ENCODE measurements around the gene SH2B2.
A peak's percentile ranks its signal among the peaks of the same experiment; 100 is the strongest.

The SH2B2 gene

DNA sequence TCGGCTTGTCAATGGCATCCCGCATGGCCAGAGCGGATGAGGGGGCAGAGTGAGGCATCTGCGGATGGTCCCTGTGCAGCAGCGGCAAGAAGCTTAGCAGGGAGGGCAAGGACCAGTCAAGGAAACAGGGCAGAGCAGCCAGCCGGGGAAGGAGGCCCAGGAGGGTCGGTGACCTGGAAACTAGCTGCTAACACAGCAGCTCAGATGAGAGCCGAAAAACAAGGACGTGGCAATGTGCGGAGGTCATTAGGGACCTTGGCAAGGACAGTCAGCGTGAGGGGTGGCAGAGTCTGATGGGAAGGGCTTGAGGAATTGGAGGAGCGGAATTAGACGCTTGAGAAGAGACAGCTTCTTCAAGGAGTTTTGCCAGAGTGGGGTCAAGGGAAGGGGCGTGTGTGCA lies 20.1 kb upstream of the SH2B2 start:
- TF ChIP-seq YY1 (IDR thresholded peaks at IDR 0.05; ENCODE audit: insufficient read depth, insufficient read length): no peak
- TF ChIP-seq ZNF274 (IDR thresholded peaks at IDR 0.05; ENCODE audit: low read depth, low read length): no peak
- no peak for TF ChIP-seq SUZ12 (IDR thresholded peaks at IDR 0.05; ENCODE audit: extremely low read depth, insufficient read depth, insufficient read length)

DNA sequence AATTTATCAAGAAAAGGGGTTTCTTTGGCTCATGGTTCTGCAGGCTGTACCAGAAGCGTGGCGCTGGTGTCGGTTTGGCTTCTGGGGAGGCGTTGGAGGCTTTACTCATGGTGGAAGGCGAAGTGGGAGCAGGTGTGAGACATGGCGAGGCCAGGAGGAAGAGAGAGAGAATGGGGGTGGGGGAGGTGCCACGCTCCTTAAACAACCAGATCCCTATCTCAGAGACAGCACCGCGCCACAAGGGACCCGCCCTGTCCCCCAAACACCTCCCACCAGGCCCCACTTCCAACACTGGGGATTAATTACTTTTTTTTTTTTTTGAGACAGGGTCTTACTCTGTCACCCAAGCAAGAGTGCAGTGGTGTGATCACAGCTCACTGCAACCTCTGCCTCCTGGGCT lies 18.0 kb upstream of the SH2B2 start:
- Histone ChIP-seq H3K36me3 (ENCODE audit: insufficient read depth, insufficient read length, low read length) (no peaks in the 10 kb centered on the region), H3K4me1 (ENCODE audit: insufficient read depth, insufficient read length) (peaks cover 21% of the 10 kb centered on the region)

More for the DNA sequence above, 20.1 kb upstream of the SH2B2 start:
- Histone ChIP-seq H3K4me1 (ENCODE audit: insufficient read depth, insufficient read length) (peaks cover 12% of the 10 kb centered on the region), H3K9ac (ENCODE audit: insufficient read length, low read depth) (no peak overlapping the region), H3K36me3 (ENCODE audit: insufficient read depth, insufficient read length, low read length) (no peaks in the 10 kb centered on the region), H3K27me3 (ENCODE audit: insufficient read depth, insufficient read length) (no peaks in the 10 kb centered on the region), H3K9me3 (ENCODE audit: insufficient read depth, low read length) (no peaks in the 10 kb centered on the region), H3K4me3 (ENCODE audit: insufficient read length, low read depth) (no peak overlapping the region)
- DNase-seq (ENCODE audit: low read depth, low spot score): no peak

DNA sequence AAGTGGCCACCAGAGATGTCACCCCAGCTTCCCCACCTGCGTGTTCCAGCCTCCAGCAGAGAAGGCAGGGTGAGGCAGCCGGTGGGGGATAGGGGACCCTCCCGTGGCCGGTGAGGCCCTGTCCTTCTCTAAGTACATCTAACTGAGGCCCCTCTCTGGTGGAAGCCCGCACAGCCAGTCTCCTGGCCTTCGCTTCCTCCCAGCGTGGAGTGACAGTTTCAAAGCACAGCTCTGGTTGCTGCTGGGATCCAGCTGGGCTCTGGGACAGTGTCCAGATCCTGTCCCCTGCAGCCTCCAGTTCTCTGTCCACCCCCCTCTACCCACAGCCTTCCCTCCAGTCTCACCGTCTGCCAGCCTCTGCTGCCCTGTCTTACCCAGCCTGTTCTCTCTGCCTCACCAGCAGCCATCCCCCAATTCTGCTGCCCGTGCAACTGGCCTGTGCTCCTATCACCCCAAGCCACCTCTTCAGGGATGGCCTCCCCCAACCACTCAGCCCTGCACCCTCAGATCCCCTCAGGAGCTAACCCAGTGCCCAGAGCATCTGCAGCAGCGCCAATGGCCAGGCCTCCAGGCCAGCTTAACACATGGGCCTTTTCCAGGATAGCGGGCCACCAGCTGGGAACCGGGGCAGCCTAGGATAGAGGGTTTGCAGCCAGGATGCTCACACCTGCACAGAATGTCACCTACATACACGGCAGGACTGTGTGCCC lies 16.3 kb upstream of the SH2B2 start:
- Histone ChIP-seq H3K4me3 (ENCODE audit: insufficient read length, low read depth) (no peak overlapping the region), H3K27me3 (ENCODE audit: insufficient read depth, insufficient read length) (no peaks in the 10 kb centered on the region), H3K9ac (ENCODE audit: insufficient read length, low read depth) (no peak overlapping the region), H3K9me3 (ENCODE audit: insufficient read depth, low read length) (no peaks in the 10 kb centered on the region), H3K4me1 (ENCODE audit: insufficient read depth, insufficient read length) (peaks cover 29% of the 10 kb centered on the region), H3K36me3 (ENCODE audit: insufficient read depth, insufficient read length, low read length) (no peaks in the 10 kb centered on the region)
- DNase-seq (ENCODE audit: low read depth, low spot score): no peak
- TF ChIP-seq ZNF274 (IDR thresholded peaks at IDR 0.05; ENCODE audit: low read depth, low read length) (no peak), SUZ12 (IDR thresholded peaks at IDR 0.05; ENCODE audit: extremely low read depth, insufficient read depth, insufficient read length) (no peak), YY1 (IDR thresholded peaks at IDR 0.05; ENCODE audit: insufficient read depth, insufficient read length) (no peak)

More for the DNA sequence above, 18.0 kb upstream of the SH2B2 start:
- no peaks in the 10 kb centered on the region for H3K27me3 ChIP-seq (ENCODE audit: insufficient read depth, insufficient read length)
- no peak overlapping the region for H3K4me3 ChIP-seq (ENCODE audit: insufficient read length, low read depth)
- no peak for DNase-seq (ENCODE audit: low read depth, low spot score)
- TF ChIP-seq ZNF274 (IDR thresholded peaks at IDR 0.05; ENCODE audit: low read depth, low read length) (no peak), SUZ12 (IDR thresholded peaks at IDR 0.05; ENCODE audit: extremely low read depth, insufficient read depth, insufficient read length) (no peak), YY1 (IDR thresholded peaks at IDR 0.05; ENCODE audit: insufficient read depth, insufficient read length) (no peak)
- no peaks in the 10 kb centered on the region for H3K9me3 ChIP-seq (ENCODE audit: insufficient read depth, low read length)
- H3K9ac ChIP-seq (ENCODE audit: insufficient read length, low read depth): no peak overlapping the region

DNA sequence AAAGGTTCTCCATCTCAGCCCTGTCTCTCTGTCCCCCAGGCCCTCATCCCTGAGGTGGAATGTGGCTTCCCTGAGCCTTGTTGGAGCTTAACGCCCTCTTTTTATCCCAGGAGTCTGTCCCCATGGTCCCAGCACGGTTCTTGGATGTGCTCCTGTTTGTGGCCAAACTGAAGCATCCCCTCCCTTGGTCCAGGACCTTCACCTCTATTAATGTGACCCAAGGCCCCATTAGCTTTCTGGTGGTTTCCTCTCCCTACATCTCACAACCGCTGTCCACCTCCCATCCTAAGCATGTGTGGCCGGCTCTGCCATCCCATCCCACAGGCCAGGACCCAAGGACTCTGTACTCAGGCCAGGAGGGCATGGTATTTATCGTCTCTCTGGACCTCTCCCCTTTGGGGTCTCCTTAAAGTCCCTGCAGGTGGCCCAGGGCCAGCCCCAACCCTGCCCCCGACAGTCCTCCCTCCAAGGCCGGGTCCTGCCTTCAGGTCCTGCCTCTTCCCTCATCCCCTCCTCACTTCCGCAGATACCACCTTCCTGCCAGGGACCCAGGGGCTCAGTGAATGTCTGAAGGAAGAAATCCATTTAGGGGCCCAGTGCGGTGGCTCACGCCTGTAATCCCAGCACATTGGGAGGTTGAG lies 15.4 kb upstream of the SH2B2 start:
- Histone ChIP-seq H3K9me3 (ENCODE audit: insufficient read depth, low read length) (no peaks in the 10 kb centered on the region), H3K36me3 (ENCODE audit: insufficient read depth, insufficient read length, low read length) (no peaks in the 10 kb centered on the region), H3K4me3 (ENCODE audit: insufficient read length, low read depth) (no peak overlapping the region), H3K9ac (ENCODE audit: insufficient read length, low read depth) (peak overlapping the region; percentile 27), H3K27me3 (ENCODE audit: insufficient read depth, insufficient read length) (no peaks in the 10 kb centered on the region), H3K4me1 (ENCODE audit: insufficient read depth, insufficient read length) (peaks cover 31% of the 10 kb centered on the region)
- TF ChIP-seq ZNF274 (IDR thresholded peaks at IDR 0.05; ENCODE audit: low read depth, low read length): no peak
- no peak for TF ChIP-seq YY1 (IDR thresholded peaks at IDR 0.05; ENCODE audit: insufficient read depth, insufficient read length)
- no peak for TF ChIP-seq SUZ12 (IDR thresholded peaks at IDR 0.05; ENCODE audit: extremely low read depth, insufficient read depth, insufficient read length)
- no peak for DNase-seq (ENCODE audit: low read depth, low spot score)

DNA sequence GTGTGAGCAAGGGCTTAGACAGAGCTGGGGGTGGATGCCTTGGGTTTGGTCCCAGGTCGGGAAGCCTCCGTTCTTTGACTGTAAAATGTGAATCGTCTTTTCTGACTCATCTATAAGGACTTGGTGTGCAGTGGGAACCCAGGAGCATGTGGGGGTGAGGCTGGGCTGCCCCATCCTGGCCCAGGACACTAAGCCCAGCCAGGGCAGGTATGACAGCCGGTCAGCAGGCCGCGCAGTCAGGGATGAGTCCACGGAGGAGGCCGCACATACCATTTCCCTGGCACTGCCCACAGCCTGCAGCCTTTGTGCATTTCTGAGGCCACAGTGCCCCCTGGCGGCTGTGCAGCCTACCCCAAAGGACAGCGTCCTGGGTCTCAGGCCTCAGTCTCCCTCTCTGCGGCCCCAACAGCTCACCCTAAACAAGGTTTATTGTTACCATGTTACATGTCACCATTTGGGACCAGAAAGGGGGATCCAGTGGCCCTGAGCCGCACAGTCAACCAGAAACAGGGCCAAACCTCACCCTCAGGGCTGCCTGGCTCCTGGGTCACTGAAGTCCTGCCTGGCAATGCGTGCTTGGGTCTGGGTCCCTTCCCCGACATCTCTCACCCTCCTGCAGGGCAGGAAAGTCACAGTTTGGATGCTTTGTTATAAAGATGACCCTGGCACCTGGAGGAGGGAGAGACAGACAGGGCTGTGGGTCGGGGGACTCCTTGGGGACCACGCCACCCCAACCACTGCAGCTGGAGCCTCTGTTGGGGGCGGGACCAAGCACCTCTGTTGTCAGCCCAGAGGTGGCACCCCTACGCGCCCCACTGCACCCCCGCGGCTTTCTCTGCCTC lies 14.4 kb upstream of the SH2B2 start:
- peak; percentile 71 for DNase-seq (ENCODE audit: low read depth, low spot score)

DNA sequence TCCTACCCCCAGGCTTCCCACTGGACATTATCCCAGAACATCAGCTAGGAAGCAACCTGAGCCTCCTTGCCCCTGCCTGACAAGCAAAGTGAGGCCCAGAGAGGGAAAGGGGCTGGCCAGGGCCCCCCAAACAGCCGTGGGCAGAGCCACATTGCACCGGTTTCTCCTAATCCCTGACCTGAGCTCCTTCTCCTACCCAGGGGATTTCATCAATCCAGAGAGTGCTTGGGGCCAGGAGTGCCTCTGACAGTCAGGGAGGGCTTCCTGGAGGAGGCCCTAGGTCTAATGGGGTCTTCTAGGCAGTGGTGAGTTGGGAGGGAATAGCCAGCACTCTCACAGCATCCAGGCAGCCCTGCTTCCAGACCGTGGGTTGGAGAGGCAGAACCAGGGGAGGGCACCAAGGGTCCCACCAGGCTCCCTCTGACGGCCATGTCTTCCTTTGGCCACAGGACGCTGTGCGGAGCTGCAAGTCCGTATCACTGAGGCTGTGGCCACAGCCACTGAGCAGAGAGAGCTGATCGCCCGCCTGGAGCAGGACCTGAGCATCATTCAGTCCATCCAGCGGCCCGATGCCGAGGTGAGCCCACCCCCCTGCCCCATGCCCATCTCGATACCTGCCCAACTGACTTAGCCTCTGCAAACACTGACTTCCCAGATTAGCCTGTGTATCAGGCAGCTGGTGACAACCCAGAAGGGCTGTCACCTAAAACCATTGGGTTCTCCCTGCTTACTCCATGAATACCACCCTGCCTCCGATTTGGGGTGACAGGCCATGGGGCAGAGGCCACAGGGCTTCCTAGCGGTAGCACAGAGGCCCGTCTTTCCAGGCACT lies 13.5 kb upstream of the SH2B2 start:
- Histone ChIP-seq H3K27me3 (ENCODE audit: insufficient read depth, insufficient read length) (no peaks in the 10 kb centered on the region), H3K4me1 (ENCODE audit: insufficient read depth, insufficient read length) (peaks cover 36% of the 10 kb centered on the region), H3K9me3 (ENCODE audit: insufficient read depth, low read length) (no peaks in the 10 kb centered on the region), H3K4me3 (ENCODE audit: insufficient read length, low read depth) (no peak overlapping the region), H3K9ac (ENCODE audit: insufficient read length, low read depth) (peak overlapping the region; percentile 65), H3K36me3 (ENCODE audit: insufficient read depth, insufficient read length, low read length) (no peaks in the 10 kb centered on the region)
- no peak for TF ChIP-seq SUZ12 (IDR thresholded peaks at IDR 0.05; ENCODE audit: extremely low read depth, insufficient read depth, insufficient read length)
- no peak for TF ChIP-seq YY1 (IDR thresholded peaks at IDR 0.05; ENCODE audit: insufficient read depth, insufficient read length)
- TF ChIP-seq ZNF274 (IDR thresholded peaks at IDR 0.05; ENCODE audit: low read depth, low read length): no peak
- DNase-seq (ENCODE audit: low read depth, low spot score): no peak

More for the DNA sequence above, 14.4 kb upstream of the SH2B2 start:
- H3K4me1 ChIP-seq (ENCODE audit: insufficient read depth, insufficient read length): peaks cover 31% of the 10 kb centered on the region
- no peak for TF ChIP-seq ZNF274 (IDR thresholded peaks at IDR 0.05; ENCODE audit: low read depth, low read length)
- H3K27me3 ChIP-seq (ENCODE audit: insufficient read depth, insufficient read length): no peaks in the 10 kb centered on the region
- H3K4me3 ChIP-seq (ENCODE audit: insufficient read length, low read depth): no peak overlapping the region
- peak overlapping the region; percentile 65 for H3K9ac ChIP-seq (ENCODE audit: insufficient read length, low read depth)
- no peaks in the 10 kb centered on the region for H3K9me3 ChIP-seq (ENCODE audit: insufficient read depth, low read length)
- H3K36me3 ChIP-seq (ENCODE audit: insufficient read depth, insufficient read length, low read length): no peaks in the 10 kb centered on the region

Data from NT2/D1 (cell line).